Ovary (tissue), 9 donors: ENCODE results near the gene ERV3-1. TPM values are rescaled to one million over a fixed set of nuclear protein-coding genes. Genes with fewer than 3 reads are reported as not detected.

ENCODE experiments used
- DNase-seq, 5 donors: peaks; one replicate each; pipeline ENCODE4 v3.0.0-alpha.2; 2019 to 2020
- H3K27ac ChIP-seq, 2 donors: fragments of 200-600 bp; one replicate each; pipeline versions ENCODE4 v1.5.1 to v1.8.0; 2019 to 2022
- H3K27me3 ChIP-seq: fragments of 200-600 bp; one replicate; pipeline ENCODE4 v1.8.0; 2022
- H3K36me3 ChIP-seq: fragments of 200-600 bp; sonication (generic); one replicate; pipeline ENCODE4 v1.5.1; 2019
- H3K4me1 ChIP-seq: one replicate; pipeline ENCODE4 v1.8.1; 2013; ENCODE audit warnings: mild to moderate bottlenecking, moderate library complexity; ENCODE audit not compliant: insufficient read depth
- H3K4me3 ChIP-seq: fragments of 200-600 bp; sonication (generic); one replicate; pipeline ENCODE4 v1.5.1; 2017
- H3K9me3 ChIP-seq, 2 donors: fragments of 200-600 bp in 1 of 2; sonication (generic) in 1 of 2; one replicate each; pipeline versions ENCODE4 v1.5.1 to v1.8.1; 2013 to 2019; ENCODE audit warnings: mild to moderate bottlenecking in 1 of 2, moderate library complexity in 1 of 2
- EP300 ChIP-seq: sonication (generic); formaldehyde crosslinking; IDR thresholded peaks from one replicate; pipeline ENCODE4 v1.6.1; 2017; ENCODE audit warnings: antibody characterized with exemption
- POLR2A ChIP-seq: fragments of 450-650 bp; IDR thresholded peaks from one replicate; pipeline ENCODE4 v1.6.1; 2017; ENCODE audit warnings: antibody characterized with exemption, mild to moderate bottlenecking, moderate library complexity
- WGBS, 3 donors: extraction: QIAGEN DNeasy Blood & Tissue Kit in 1 of 3; methylation state at CpG; one replicate each; pipeline versions ENCODE4 v1.1.5 to v1.1.7; 2013 to 2017; 5-methylcytosine and 5-hydroxymethylcytosine counted together
- intact Hi-C, 4 donors: fragments of 100-400 bp; cut with DNase I; formaldehyde crosslinking; loops; one replicate each; pipeline versions ENCODE4 v1.11.0 to v1.15.1; 2022 to 2023
- polyA plus RNA-seq, 2 donors: library from polyadenylated mRNA; stranded (reverse); fragments of 200-250 nt in 1 of 2; fragments of 350-450 nt in 1 of 2; fragmentation: Illumina TruSeq in 1 of 2; extraction: RNeasy Lipid Tissue Mini Kit (QIAGEN cat#74804) in 1 of 2; gene quantifications; one replicate each; pipeline ENCODE4 v1.2.3, GENCODE V29; 2013 to 2014
- total RNA-seq, 7 donors: library from RNA; depleted of rRNA in 2 of 7; stranded (reverse); fragments of >200 nt in 2 of 7; fragmentation: NEBNext Ultra II Directional in 3 of 7; extraction: Animal tissue kit (Norgen Biotek cat#: 25700) in 3 of 7; gene quantifications; one replicate each; pipeline versions ENCODE4 v1.1.0 to v1.2.4, GENCODE V29; 2016 to 2023
- TF ChIP-seq, protein P1 (sequence below), 3 donors: fragments of 450-650 bp in 2 of 3; fragments of 200-600 bp in 1 of 3; IDR thresholded peaks; one replicate each; pipeline versions ENCODE4 v1.5.1 to v1.8.0; 2016 to 2022; ENCODE audit warnings: antibody characterized with exemption in 3 of 3, mild to moderate bottlenecking in 1 of 3
- donor health status: DM: no; HTN: no; CAD: no; lungs with moderate emphysema.
- donor health status: DM: no; HTN: no; CAD: no.
- donor health status: Bipolar disorder and iron deficiency.
- donor health status: DM: yes; HTN: yes; CAD: no.
- donor health status: DM: no; HTN: no; CAD: no.
- donor health status: DM: yes; HTN: yes; CAD: no.

The ERV3-1 gene
- total and polyA plus RNA-seq, 9 donors = 3.1 to 17.9 (median 11.4) TPM

DNA sequence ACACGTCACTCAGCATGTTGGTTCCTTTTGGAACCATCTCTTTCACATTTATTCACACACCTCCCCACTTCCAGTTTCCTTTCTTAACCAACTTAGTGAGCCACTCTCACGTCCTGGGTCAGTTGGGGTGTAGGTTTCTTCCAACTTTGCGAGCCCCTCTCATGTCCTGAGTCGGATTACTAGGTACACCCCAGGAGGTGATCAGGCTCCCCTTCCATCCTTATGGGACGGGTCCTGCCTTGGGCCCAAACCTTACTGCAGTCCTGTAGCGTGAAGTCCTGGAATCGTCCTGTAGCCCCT is 7.7 kb downstream of the ERV3-1 start:
- intact Hi-C loops = no loop called here
- TF ChIP-seq POLR2A = no peak
- TF ChIP-seq, protein P1, sequence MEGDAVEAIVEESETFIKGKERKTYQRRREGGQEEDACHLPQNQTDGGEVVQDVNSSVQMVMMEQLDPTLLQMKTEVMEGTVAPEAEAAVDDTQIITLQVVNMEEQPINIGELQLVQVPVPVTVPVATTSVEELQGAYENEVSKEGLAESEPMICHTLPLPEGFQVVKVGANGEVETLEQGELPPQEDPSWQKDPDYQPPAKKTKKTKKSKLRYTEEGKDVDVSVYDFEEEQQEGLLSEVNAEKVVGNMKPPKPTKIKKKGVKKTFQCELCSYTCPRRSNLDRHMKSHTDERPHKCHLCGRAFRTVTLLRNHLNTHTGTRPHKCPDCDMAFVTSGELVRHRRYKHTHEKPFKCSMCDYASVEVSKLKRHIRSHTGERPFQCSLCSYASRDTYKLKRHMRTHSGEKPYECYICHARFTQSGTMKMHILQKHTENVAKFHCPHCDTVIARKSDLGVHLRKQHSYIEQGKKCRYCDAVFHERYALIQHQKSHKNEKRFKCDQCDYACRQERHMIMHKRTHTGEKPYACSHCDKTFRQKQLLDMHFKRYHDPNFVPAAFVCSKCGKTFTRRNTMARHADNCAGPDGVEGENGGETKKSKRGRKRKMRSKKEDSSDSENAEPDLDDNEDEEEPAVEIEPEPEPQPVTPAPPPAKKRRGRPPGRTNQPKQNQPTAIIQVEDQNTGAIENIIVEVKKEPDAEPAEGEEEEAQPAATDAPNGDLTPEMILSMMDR (IDR thresholded peaks at IDR 0.05) = no peak
- TF ChIP-seq EP300 = no peak
- no peaks in the 10 kb centered on the region for H3K4me1 ChIP-seq
- H3K4me3 ChIP-seq = no peak overlapping the region
- no peak for DNase-seq
- no peak overlapping the region for H3K27ac ChIP-seq
- no peaks in the 10 kb centered on the region for H3K36me3 ChIP-seq
- no peaks in the 10 kb centered on the region for H3K27me3 ChIP-seq
- no peaks in the 10 kb centered on the region for H3K9me3 ChIP-seq
- WGBS, 3 donors = 95 to 99% (median 98%) methylated on average over 7 of the region's 7 CpGs

DNA sequence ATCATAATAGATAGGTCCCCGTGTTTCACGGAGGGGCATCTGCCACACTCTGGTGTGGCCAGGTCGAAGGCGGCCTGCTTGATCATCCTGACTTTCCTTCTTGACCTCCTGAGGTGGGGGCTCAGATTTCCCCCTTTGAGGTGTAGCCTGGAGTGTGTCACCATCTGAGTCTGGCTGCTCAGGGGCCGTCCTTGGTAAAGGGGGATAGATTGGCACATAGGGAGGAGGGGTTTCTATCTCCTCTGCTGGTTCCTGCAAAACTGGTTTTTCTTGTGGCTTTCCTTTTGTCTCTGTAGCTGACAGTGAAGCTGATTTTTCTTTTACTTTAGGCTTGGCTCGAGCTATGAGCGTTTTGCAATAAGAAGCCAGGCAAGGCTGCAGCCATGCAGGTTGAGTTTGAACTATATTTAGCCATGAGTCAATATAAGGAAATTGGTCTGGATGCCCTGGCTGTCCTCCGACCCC is 8.5 kb downstream of the ERV3-1 start:
- Histone ChIP-seq H3K4me3 (no peak overlapping the region), H3K36me3 (no peaks in the 10 kb centered on the region), H3K27ac (no peak overlapping the region), H3K9me3 (no peaks in the 10 kb centered on the region), H3K4me1 (no peaks in the 10 kb centered on the region), H3K27me3 (no peaks in the 10 kb centered on the region)
- TF ChIP-seq, protein P1 (IDR thresholded peaks at IDR 0.05) = no peak
- TF ChIP-seq POLR2A = no peak
- TF ChIP-seq EP300 = no peak
- WGBS, 3 donors = 80 to 93% (median 91%) methylated on average over 8 of the region's 8 CpGs
- DNase-seq = no peak
- intact Hi-C loops = no loop called here

DNA sequence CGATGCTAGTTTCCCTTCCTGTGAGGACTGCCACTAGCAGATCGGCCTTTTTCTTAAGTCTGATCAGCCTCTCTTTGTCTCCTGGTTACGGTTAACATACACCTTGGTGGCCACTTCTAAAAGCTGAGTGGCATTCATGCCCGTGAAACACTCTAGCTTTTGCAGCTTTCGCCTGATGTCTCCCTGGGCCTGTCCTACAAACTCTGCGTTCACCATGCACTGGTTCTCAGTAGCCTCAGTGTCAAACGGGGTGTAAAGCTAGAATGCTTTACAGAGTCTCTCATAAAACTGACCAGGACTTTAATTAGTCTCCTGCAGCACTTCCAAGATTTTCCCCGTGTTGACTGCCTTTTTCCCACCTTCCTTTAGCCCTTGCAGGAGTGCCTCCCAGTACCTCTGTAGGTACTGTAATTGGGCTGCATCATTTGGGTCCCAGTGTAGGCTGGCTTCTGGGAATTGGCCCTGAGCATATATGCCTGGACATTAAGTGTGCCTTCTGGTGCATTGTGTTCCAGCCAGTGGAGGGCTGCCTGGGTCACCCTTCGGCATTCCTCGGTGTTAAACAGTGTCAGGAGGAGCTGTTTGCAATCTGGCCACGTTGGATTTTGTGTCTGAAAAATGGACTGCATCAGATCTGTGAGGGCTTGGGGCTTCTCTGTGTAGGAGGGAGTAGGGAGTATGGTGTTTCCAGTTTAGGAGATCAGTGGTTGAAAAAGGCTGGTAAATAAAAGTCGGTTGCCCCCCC is 9.2 kb downstream of the ERV3-1 start:
- WGBS, 3 donors = 92 to 94% (median 94%) methylated on average over 12 of the region's 12 CpGs
- Histone ChIP-seq H3K27ac (no peak overlapping the region), H3K27me3 (no peaks in the 10 kb centered on the region), H3K4me3 (no peak overlapping the region), H3K9me3 (peaks cover 0 to 5% of the 10 kb centered on the region in 2 donors), H3K36me3 (no peaks in the 10 kb centered on the region), H3K4me1 (no peaks in the 10 kb centered on the region)
- no peak for DNase-seq
- TF ChIP-seq, protein P1 (IDR thresholded peaks at IDR 0.05) = no peak
- TF ChIP-seq POLR2A (no peak), EP300 (no peak)
- intact Hi-C loops = no loop called here

DNA sequence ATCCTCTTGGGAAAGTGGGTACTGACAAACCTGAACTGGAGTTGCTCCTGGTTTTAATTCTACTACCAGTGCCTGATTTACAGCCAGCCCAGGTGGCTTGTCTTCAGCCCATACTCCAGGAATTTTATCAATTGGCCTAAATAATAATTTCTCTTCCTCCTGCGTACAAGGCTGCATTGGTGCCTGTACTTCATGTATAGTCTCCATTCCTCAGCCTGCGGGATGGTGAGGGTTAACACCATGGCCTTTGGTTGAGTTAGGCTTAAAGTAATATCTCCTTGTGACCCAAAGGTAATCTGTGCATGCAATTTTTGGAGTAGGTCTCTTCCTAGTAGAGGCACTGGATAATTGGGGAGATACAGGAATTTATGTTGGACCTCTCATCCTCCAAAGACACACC is 10.2 kb downstream of the ERV3-1 start:
- Histone ChIP-seq H3K9me3 (peaks cover 0 to 10% of the 10 kb centered on the region in 2 donors), H3K27me3 (no peaks in the 10 kb centered on the region), H3K36me3 (no peaks in the 10 kb centered on the region), H3K4me3 (no peak overlapping the region), H3K27ac (no peak overlapping the region), H3K4me1 (no peaks in the 10 kb centered on the region)
- DNase-seq = no peak
- 98 to 100% (median 98%) methylated on average over 2 of the region's 2 CpGs for WGBS, 3 donors
- TF ChIP-seq EP300 = no peak
- TF ChIP-seq POLR2A = no peak
- TF ChIP-seq, protein P1 (IDR thresholded peaks at IDR 0.05) = no peak
- intact Hi-C loops = no loop called here
